Neural progenitor cell (in vitro differentiated cells): ENCODE data around the gene FGFR2. TPM values are rescaled to one million over a fixed set of nuclear protein-coding genes. Genes with fewer than 3 reads are reported as not detected.

ENCODE experiments used
- DNase-seq: peaks from one replicate; pipeline ENCODE4 v3.0.0-alpha.2; 2016; ENCODE audit warnings: low spot score
- H2AFZ ChIP-seq: fragments of 200-600 bp; sonication (generic); replicated peaks from 2 replicates; pipeline ENCODE4 v1.6.1; 2016; ENCODE audit warnings: antibody characterized with exemption
- H3F3A ChIP-seq: fragments of 200-600 bp; sonication (generic); 2 replicates; pipeline ENCODE4 v1.6.1; 2016; ENCODE audit warnings: antibody characterized with exemption, low read depth
- H3K27ac ChIP-seq: fragments of 200-600 bp; sonication (generic); 2 replicates; pipeline ENCODE4 v1.5.1; 2016; ENCODE audit warnings: mild to moderate bottlenecking
- H3K27me3 ChIP-seq: fragments of 200-600 bp; sonication (generic); 2 replicates; pipeline ENCODE4 v1.6.1; 2016; ENCODE audit warnings: mild to moderate bottlenecking, moderate library complexity
- H3K36me3 ChIP-seq: fragments of 200-600 bp; sonication (generic); 2 replicates; pipeline ENCODE4 v1.5.1; 2016
- H3K4me1 ChIP-seq: fragments of 200-600 bp; sonication (generic); 2 replicates; pipeline ENCODE4 v1.6.1; 2016; ENCODE audit warnings: mixed run types
- H3K4me2 ChIP-seq: fragments of 200-600 bp; sonication (generic); 2 replicates; pipeline ENCODE4 v1.6.1; 2016
- H3K4me3 ChIP-seq: fragments of 200-600 bp; sonication (generic); 2 replicates; pipeline ENCODE4 v1.5.1; 2016
- H3K79me2 ChIP-seq: fragments of 200-600 bp; sonication (generic); 2 replicates; pipeline ENCODE4 v1.6.1; 2016; ENCODE audit warnings: low read depth
- H3K9ac ChIP-seq: fragments of 200-600 bp; sonication (generic); 2 replicates; pipeline ENCODE4 v1.6.1; 2016
- H3K9me3 ChIP-seq: fragments of 200-600 bp; sonication (generic); 2 replicates; pipeline ENCODE4 v1.5.1; 2016; ENCODE audit warnings: low read depth
- H4K20me1 ChIP-seq: fragments of 200-600 bp; sonication (generic); 2 replicates; pipeline ENCODE4 v1.6.1; 2016; ENCODE audit warnings: low read depth
- H3K27ac Mint-ChIP-seq: 3 replicates; pipeline ENCODE4 v1.8.0; 2021; ENCODE audit warnings: mixed read lengths
- H3K27me3 Mint-ChIP-seq: 2 replicates; pipeline ENCODE4 v1.8.0; 2022; ENCODE audit warnings: low read depth, mild to moderate bottlenecking, inconsistent platforms, moderate library complexity, mixed read lengths; ENCODE audit not compliant: insufficient read depth
- H3K36me3 Mint-ChIP-seq: 3 replicates; pipeline ENCODE4 v1.8.0; 2021; ENCODE audit warnings: mixed read lengths
- H3K4me1 Mint-ChIP-seq: 3 replicates; pipeline ENCODE4 v1.8.0; 2021; ENCODE audit warnings: mixed read lengths
- H3K4me3 Mint-ChIP-seq: 3 replicates; pipeline ENCODE4 v1.8.0; 2021; ENCODE audit warnings: mild to moderate bottlenecking, moderate library complexity, mixed read lengths
- H3K9me3 Mint-ChIP-seq: 3 replicates; pipeline ENCODE4 v1.8.0; 2020; ENCODE audit warnings: mixed read lengths
- CTCF ChIP-seq: fragments of 200-600 bp; sonication (generic); IDR thresholded peaks from 2 replicates; pipeline ENCODE4 v1.5.1; 2017; ENCODE audit warnings: antibody characterized with exemption, mild to moderate bottlenecking
- EZH2 ChIP-seq: fragments of 200-600 bp; sonication (generic); IDR thresholded peaks from 2 replicates; pipeline ENCODE4 v1.6.1; 2017; ENCODE audit warnings: antibody characterized with exemption, mild to moderate bottlenecking, moderate library complexity
- EZH2phosphoT487 ChIP-seq: fragments of 200-600 bp; sonication (generic); IDR thresholded peaks from 2 replicates; pipeline ENCODE4 v1.6.1; 2017; ENCODE audit warnings: antibody characterized with exemption
- total RNA-seq: library from RNA; depleted of rRNA; stranded (reverse); fragments of >200 nt; gene quantifications from 2 replicates; pipeline ENCODE4 v1.2.3, GENCODE V29; 2015; ENCODE audit warnings: low replicate concordance

FGFR2 gene
- total RNA-seq, 1 donor from 2014 or later, result 99.1 TPM

GRCh38 chr10:121544301-121544869 lies 53.9 kb downstream of the FGFR2 start:
- TF ChIP-seq EZH2 (no peak), EZH2phosphoT487 (no peak)
- Histone ChIP-seq H3K79me2 (peaks cover 97% of the 10 kb centered on the region), H3K36me3 (peaks cover 16% of the 10 kb centered on the region), H3K4me1 (peaks cover 35% of the 10 kb centered on the region), H3K9me3 (no peaks in the 10 kb centered on the region), H3F3A (peaks cover 22% of the 10 kb centered on the region), H3K27me3 (no peaks in the 10 kb centered on the region), H4K20me1 (peaks cover 47% of the 10 kb centered on the region), H2AFZ (no peak overlapping the region), H3K4me3 (no peak overlapping the region), H3K4me2 (no peak overlapping the region), H3K9ac (no peak overlapping the region), H3K27ac (no peak overlapping the region)
- Mint-ChIP-seq H3K27me3 (no peaks in the 10 kb centered on the region), H3K27ac (no peak overlapping the region), H3K9me3 (peaks cover 4% of the 10 kb centered on the region), H3K4me3 (no peak overlapping the region), H3K4me1 (peaks cover 21% of the 10 kb centered on the region), H3K36me3 (peaks cover 39% of the 10 kb centered on the region)
- no peak for DNase-seq

- no peak for DNase-seq
- peaks cover 29% of the 10 kb centered on the region for H3K4me1 ChIP-seq
- H4K20me1 ChIP-seq, result peaks cover 40% of the 10 kb centered on the region
- H3K4me3 ChIP-seq, result no peak overlapping the region
- H3K27ac Mint-ChIP-seq, result no peak overlapping the region
- H2AFZ ChIP-seq, result no peak overlapping the region
- no peaks in the 10 kb centered on the region for H3K27me3 Mint-ChIP-seq
- no peaks in the 10 kb centered on the region for H3K27me3 ChIP-seq
- H3F3A ChIP-seq, result peaks cover 15% of the 10 kb centered on the region
- H3K36me3 Mint-ChIP-seq, result peaks cover 40% of the 10 kb centered on the region
- TF ChIP-seq CTCF (no peak), EZH2 (no peak), EZH2phosphoT487 (no peak)
- H3K79me2 ChIP-seq, result peaks cover 98% of the 10 kb centered on the region
- peaks cover 21% of the 10 kb centered on the region for H3K4me1 Mint-ChIP-seq
- H3K4me2 ChIP-seq, result no peak overlapping the region
- no peak overlapping the region for H3K9ac ChIP-seq
- H3K27ac ChIP-seq, result no peak overlapping the region
- no peaks in the 10 kb centered on the region for H3K9me3 ChIP-seq
- no peak overlapping the region for H3K4me3 Mint-ChIP-seq
- H3K36me3 ChIP-seq, result peaks cover 13% of the 10 kb centered on the region
- peaks cover 4% of the 10 kb centered on the region for H3K9me3 Mint-ChIP-seq
Measured at GRCh38 chr10:121543545-121543944, 54.7 kb downstream of the FGFR2 start.

GRCh38 chr10:121541450-121542120 lies 56.7 kb downstream of the FGFR2 start:
- DNase-seq, result no peak
- Histone ChIP-seq H2AFZ (no peak overlapping the region), H3K4me2 (peak overlapping the region; percentile 36), H3K79me2 (peaks cover 98% of the 10 kb centered on the region), H3K9ac (no peak overlapping the region), H3K27me3 (no peaks in the 10 kb centered on the region), H3K4me3 (no peak overlapping the region), H3F3A (peaks cover 25% of the 10 kb centered on the region), H3K9me3 (no peaks in the 10 kb centered on the region), H3K4me1 (peaks cover 43% of the 10 kb centered on the region), H3K36me3 (peaks cover 26% of the 10 kb centered on the region), H3K27ac (no peak overlapping the region), H4K20me1 (peaks cover 44% of the 10 kb centered on the region)
- H3K36me3 Mint-ChIP-seq, result peaks cover 51% of the 10 kb centered on the region
- no peaks in the 10 kb centered on the region for H3K27me3 Mint-ChIP-seq
- H3K27ac Mint-ChIP-seq, result no peak overlapping the region
- H3K4me3 Mint-ChIP-seq, result no peak overlapping the region
- peaks cover 7% of the 10 kb centered on the region for H3K9me3 Mint-ChIP-seq
- TF ChIP-seq EZH2 (no peak), CTCF (no peak), EZH2phosphoT487 (no peak)
- peaks cover 24% of the 10 kb centered on the region for H3K4me1 Mint-ChIP-seq
